ENCODE results near the gene CCT3. TPM values are rescaled to one million over a fixed set of nuclear protein-coding genes. Genes with fewer than 3 reads are reported as not detected.

The CCT3 gene
- total RNA-seq, 1 donor from 2014 or later = 298 TPM

- intact Hi-C loops (cut with micrococcal nuclease) = loop anchor here (1.0 to 5.0 kb wide), 13 partner anchors 13 to 1010 kb away; partner anchors contain the start of genes CCT3, CLK2, GLMP and GON4L
These were observed 55.4 kb downstream of the CCT3 start, which contains the start of gene SMG5 for GRCh38 chr1:156282479-156283222. SMG5 (minus strand) TSS chr1:156282825; CDS start chr1:156282680, 145 bp downstream.

- intact Hi-C loops (cut with micrococcal nuclease) = loop anchor here (1.0 to 5.0 kb wide), 12 partner anchors 56 to 1010 kb away; partner anchors contain the start of genes CCT3, CLK2, GON4L and KHDC4
These were observed 56.2 kb downstream of the CCT3 start for GRCh38 chr1:156281693-156282478.

- intact Hi-C loops (cut with micrococcal nuclease) = loop anchor here (5.0 kb wide), 3 partner anchors 369 to 1009 kb away; partner anchors contain the start of genes CLK2 and RIT1
These were observed 56.8 kb downstream of the CCT3 start for GRCh38 chr1:156281281-156281680.

GRCh38 chr1:156279837-156280236 lies 58.3 kb downstream of the CCT3 start:
- intact Hi-C loops (cut with micrococcal nuclease) = loop anchor here (5.0 kb wide), 3 partner anchors 368 to 1008 kb away; partner anchors contain the start of genes CLK2 and RIT1

- intact Hi-C loops (cut with micrococcal nuclease) = no loop called here
These were observed 61.1 kb downstream of the CCT3 start for GRCh38 chr1:156276966-156277381.

- intact Hi-C loops (cut with micrococcal nuclease) = no loop called here
These were observed 61.6 kb downstream of the CCT3 start for GRCh38 chr1:156276532-156276931.

GRCh38 chr1:156270314-156270713 lies 67.8 kb downstream of the CCT3 start:
- intact Hi-C loops (cut with micrococcal nuclease) = no loop called here

- intact Hi-C loops (cut with micrococcal nuclease) = no loop called here
These were observed 69.8 kb downstream of the CCT3 start for GRCh38 chr1:156268336-156268735.

- intact Hi-C loops (cut with micrococcal nuclease) = no loop called here
These were observed 72.0 kb downstream of the CCT3 start for GRCh38 chr1:156266051-156266450.

GRCh38 chr1:156263288-156263655 lies 74.8 kb downstream of the CCT3 start:
- intact Hi-C loops (cut with micrococcal nuclease) = no loop called here

GRCh38 chr1:156262461-156263287 lies 75.4 kb downstream of the CCT3 start:
- intact Hi-C loops (cut with micrococcal nuclease) = no loop called here

- intact Hi-C loops (cut with micrococcal nuclease) = no loop called here
These were observed 77.2 kb downstream of the CCT3 start for GRCh38 chr1:156260896-156261295.

- intact Hi-C loops (cut with micrococcal nuclease) = no loop called here
These were observed 78.3 kb downstream of the CCT3 start for GRCh38 chr1:156259805-156260204.

Other genes with a start within 250 kb of the CCT3 start
- gene LMNA, start 223.6 kb downstream of the CCT3 start, total RNA-seq = 32.7 and 33.3 TPM in 2 replicates
- gene SEMA4A, start 184.7 kb downstream of the CCT3 start, total RNA-seq = 4.6 and 5.1 TPM in 2 replicates
- 41.9 and 46.5 TPM in 2 replicates for gene SLC25A44, start 144.2 kb downstream of the CCT3 start, total RNA-seq
- gene PMF1, start 125.3 kb downstream of the CCT3 start, total RNA-seq = 83.8 and 87.8 TPM in 2 replicates
- 1.6 and 1.9 TPM in 2 replicates for gene BGLAP, start 96.1 kb downstream of the CCT3 start, total RNA-seq
- 5.7 and 8.3 TPM in 2 replicates for gene PAQR6, start 90.2 kb downstream of the CCT3 start, total RNA-seq
- 70.6 and 71.5 TPM in 2 replicates for gene SMG5, start 55.5 kb downstream of the CCT3 start, total RNA-seq
- gene TMEM79, start 54.0 kb downstream of the CCT3 start, total RNA-seq = 8.4 and 8.5 TPM in 2 replicates
- gene GLMP, start 42.6 kb downstream of the CCT3 start, total RNA-seq = 37.5 and 45.2 TPM in 2 replicates
- gene VHLL, start 39.0 kb downstream of the CCT3 start, total RNA-seq = not detected in 2 replicates
- 0.59 TPM in 1 of 2 replicates, not detected in the other for gene TSACC, start 234 bp upstream of the CCT3 start, total RNA-seq
- gene RHBG, start 30.9 kb upstream of the CCT3 start, total RNA-seq = not detected in 2 replicates
- 52.6 and 53.7 TPM in 2 replicates for gene MEF2D, start 162.5 kb upstream of the CCT3 start, total RNA-seq
- gene IQGAP3, start 234.3 kb upstream of the CCT3 start, total RNA-seq = 9.6 and 11.6 TPM in 2 replicates
- 2.8 and 3.1 TPM in 2 replicates for gene TTC24, start 241.4 kb upstream of the CCT3 start, total RNA-seq